H4 (cell line): ENCODE data around the gene VEGFB. TPM values are rescaled to one million over a fixed set of nuclear protein-coding genes. Genes with fewer than 3 reads are reported as not detected.

ENCODE experiments used
- DNase-seq: peaks from one replicate; pipeline ENCODE4 v3.0.0-alpha.2; 2015; ENCODE audit warnings: low spot score
- total RNA-seq: library from RNA; depleted of rRNA; stranded (reverse); fragments of >200 nt; shearing (Covaris generic); gene quantifications from 2 replicates; pipeline ENCODE4 v1.2.3, GENCODE V29; 2014

Gene VEGFB
- total RNA-seq, 1 experiment from 2014 or later: 51.6 TPM

- DNase-seq: no peak
Measured at GRCh38 chr11:64211181-64211872, 23.1 kb upstream of the VEGFB start.

- no peak for DNase-seq
Measured at GRCh38 chr11:64216879-64217278, 17.5 kb upstream of the VEGFB start.

GRCh38 chr11:64218628-64219353 is 15.6 kb upstream of the VEGFB start:
- no peak for DNase-seq

- DNase-seq: no peak
Measured at GRCh38 chr11:64219354-64219684, 15.1 kb upstream of the VEGFB start.

GRCh38 chr11:64219755-64220154 is 14.6 kb upstream of the VEGFB start:
- no peak for DNase-seq

- no peak for DNase-seq
Measured at GRCh38 chr11:64220271-64220670, 14.1 kb upstream of the VEGFB start.

- no peak for DNase-seq
Measured at GRCh38 chr11:64220798-64221197, 13.6 kb upstream of the VEGFB start.

- no peak for DNase-seq
Measured at GRCh38 chr11:64222651-64223000, 11.8 kb upstream of the VEGFB start.

- DNase-seq: no peak
Measured at GRCh38 chr11:64223001-64223651, 11.3 kb upstream of the VEGFB start.

GRCh38 chr11:64224151-64224890 is 10.1 kb upstream of the VEGFB start:
- no peak for DNase-seq

GRCh38 chr11:64224891-64225607 is 9.3 kb upstream of the VEGFB start:
- no peak for DNase-seq

GRCh38 chr11:64225608-64226506 is 8.5 kb upstream of the VEGFB start, which contains the start of the genes NUDT22 and TRPT1:
NUDT22 (plus strand) TSS chr11:64226274; CDS start chr11:64226653, 379 bp downstream.
TRPT1 (minus strand) TSS chr11:64226186; CDS start chr11:64225860, 326 bp downstream.
- peak; percentile 67 for DNase-seq

- DNase-seq: peak; percentile 42
Measured at GRCh38 chr11:64226507-64227051, 7.8 kb upstream of the VEGFB start.

- no peak for DNase-seq
Measured at GRCh38 chr11:64227405-64227956, 6.9 kb upstream of the VEGFB start.

GRCh38 chr11:64229090-64229743 is 5.2 kb upstream of the VEGFB start:
- DNase-seq: no peak

- DNase-seq: no peak
Measured at GRCh38 chr11:64229744-64230170, 4.6 kb upstream of the VEGFB start.

GRCh38 chr11:64230171-64230984 is 4.0 kb upstream of the VEGFB start, which contains the start of gene DNAJC4:
DNAJC4 (plus strand) TSS chr11:64230548; CDS start chr11:64230855, 307 bp downstream.
- peak; percentile 64 for DNase-seq

- DNase-seq: no peak
Measured at GRCh38 chr11:64230985-64231365, 3.4 kb upstream of the VEGFB start.
